GM12873 (cell line): ENCODE data around the gene MIEN1.

Experiments used
- TF ChIP-seq, protein P1 (sequence below): IDR thresholded peaks from 2 replicates; pipeline ENCODE4 v1.5.1; 2012; ENCODE audit warnings: low read depth, mild to moderate bottlenecking, moderate library complexity, low read length, control low read depth; ENCODE audit not compliant: insufficient read depth; ENCODE audit errors: missing control alignments

Gene MIEN1

DNA sequence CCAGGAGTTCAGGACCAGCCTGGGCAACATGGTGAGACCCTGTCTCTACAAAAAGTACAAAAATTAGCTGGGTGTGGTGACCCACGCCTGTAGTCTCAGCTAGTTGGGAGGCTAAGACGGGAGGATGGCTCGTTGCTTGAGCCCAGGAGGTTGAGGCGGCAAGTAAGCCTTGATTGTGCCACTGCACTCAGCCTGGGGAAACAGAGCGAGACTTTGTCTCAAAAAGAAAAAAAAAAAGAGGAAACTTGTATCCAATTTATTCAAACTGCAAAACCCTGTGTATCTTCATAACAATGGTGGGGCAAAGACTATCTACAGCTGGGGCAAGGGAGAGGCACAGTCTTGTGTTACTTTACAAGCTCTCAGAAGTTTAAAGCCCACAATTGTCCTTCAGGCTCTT is 28.9 kb upstream of the MIEN1 start:
- TF ChIP-seq, protein P1, sequence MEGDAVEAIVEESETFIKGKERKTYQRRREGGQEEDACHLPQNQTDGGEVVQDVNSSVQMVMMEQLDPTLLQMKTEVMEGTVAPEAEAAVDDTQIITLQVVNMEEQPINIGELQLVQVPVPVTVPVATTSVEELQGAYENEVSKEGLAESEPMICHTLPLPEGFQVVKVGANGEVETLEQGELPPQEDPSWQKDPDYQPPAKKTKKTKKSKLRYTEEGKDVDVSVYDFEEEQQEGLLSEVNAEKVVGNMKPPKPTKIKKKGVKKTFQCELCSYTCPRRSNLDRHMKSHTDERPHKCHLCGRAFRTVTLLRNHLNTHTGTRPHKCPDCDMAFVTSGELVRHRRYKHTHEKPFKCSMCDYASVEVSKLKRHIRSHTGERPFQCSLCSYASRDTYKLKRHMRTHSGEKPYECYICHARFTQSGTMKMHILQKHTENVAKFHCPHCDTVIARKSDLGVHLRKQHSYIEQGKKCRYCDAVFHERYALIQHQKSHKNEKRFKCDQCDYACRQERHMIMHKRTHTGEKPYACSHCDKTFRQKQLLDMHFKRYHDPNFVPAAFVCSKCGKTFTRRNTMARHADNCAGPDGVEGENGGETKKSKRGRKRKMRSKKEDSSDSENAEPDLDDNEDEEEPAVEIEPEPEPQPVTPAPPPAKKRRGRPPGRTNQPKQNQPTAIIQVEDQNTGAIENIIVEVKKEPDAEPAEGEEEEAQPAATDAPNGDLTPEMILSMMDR = no peak

DNA sequence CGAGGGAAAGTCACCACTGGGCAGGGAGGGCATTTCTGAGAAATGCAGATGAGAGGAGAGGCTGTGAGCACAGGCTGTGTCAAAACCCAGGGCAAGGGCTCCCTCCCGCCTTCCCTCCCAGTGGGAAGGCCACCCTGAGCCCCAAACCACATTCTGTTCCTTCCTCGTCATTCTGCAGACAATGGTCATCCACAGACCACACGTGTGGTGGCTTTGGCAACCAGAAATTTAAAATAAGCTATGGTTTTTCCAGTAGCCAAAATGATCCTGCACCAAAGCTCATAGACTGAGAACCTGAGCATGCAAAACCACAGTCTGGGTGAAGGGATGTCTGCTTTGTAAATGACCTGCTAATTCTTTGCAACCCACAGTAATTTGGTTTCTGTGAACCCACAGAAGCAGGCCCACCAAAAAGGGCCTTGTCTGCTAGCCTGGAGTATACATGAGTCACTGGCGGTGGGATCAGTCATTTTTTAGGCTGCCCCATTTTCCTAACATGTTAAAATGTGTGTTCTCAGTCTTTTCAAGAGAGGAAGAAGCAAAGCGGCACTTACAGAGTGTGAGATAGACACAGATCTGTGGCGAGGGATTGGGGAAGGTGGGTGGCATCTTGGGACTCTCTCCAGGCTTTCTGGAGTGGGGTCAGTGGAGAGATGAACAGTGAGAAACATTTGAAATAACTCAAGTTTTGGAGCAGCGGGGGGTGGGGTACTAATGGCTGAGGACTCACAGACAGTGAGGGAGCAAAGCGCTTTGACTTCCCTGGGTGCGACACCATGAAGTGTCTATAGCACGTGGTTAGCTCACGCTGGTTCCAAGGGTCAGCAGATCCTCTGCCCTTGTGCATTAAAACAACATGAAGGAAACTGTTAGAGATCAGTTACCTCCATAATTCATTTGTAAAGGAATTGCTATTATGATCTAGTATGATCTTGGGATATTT is 27.9 kb upstream of the MIEN1 start:
- TF ChIP-seq, protein P1 = no peak

DNA sequence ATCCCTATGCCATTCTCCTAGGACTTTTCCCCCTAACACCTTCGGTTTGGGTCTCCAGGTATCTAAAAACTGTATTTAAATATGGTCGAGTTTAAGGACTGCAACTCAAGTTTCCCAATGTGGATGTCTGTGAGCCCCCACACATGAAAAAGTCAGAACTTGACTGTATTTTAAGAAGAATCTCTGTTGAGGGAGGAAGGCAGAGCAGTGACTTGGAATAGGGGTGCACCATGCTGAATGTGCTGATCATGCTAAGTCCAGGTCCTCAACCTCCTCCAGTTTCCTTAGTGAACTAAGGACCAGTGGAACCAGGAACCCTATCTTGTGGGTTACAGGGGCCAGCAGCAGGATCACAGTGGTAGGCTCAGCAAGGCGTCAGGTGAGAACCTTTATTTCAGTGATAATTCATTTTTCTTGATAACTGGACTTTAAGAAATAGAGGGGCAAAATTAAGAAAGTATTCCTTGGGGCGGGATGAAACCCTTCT is 26.9 kb upstream of the MIEN1 start:
- TF ChIP-seq, protein P1 = no peak

DNA sequence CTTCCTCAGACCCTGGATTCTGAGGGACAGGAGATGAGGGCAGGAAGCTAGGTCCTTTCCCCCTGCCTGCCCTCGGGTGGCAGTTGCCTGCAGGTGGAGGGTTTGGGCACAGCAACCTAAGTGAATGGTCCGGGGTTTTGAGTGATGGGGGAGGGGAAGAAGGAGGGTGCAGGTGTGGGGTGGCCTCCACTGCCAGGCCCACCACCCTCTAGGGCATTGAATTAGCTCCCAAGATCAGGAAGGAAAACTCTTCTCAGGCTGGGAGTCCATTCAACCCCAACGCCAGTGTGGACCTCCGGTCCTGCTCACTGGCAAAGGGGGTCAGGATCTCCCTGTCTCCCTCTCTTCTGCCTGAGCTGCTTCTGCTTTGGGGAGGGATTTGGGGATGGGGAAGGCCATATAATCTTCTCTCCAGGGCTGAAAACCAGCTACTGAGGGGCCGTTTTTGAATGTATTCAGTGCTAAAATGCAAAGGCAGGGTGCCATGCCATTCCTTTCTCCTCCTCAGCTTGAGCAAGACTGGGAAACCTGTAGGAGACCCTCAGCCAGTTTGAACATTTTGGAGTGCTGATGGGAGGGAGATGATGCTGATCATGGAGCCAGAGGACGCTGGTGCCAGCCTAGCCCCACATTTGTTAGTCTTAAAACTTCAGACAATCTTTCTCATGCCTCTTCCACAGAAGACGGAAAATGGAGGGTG is 26.2 kb upstream of the MIEN1 start:
- TF ChIP-seq, protein P1 = no peak

DNA sequence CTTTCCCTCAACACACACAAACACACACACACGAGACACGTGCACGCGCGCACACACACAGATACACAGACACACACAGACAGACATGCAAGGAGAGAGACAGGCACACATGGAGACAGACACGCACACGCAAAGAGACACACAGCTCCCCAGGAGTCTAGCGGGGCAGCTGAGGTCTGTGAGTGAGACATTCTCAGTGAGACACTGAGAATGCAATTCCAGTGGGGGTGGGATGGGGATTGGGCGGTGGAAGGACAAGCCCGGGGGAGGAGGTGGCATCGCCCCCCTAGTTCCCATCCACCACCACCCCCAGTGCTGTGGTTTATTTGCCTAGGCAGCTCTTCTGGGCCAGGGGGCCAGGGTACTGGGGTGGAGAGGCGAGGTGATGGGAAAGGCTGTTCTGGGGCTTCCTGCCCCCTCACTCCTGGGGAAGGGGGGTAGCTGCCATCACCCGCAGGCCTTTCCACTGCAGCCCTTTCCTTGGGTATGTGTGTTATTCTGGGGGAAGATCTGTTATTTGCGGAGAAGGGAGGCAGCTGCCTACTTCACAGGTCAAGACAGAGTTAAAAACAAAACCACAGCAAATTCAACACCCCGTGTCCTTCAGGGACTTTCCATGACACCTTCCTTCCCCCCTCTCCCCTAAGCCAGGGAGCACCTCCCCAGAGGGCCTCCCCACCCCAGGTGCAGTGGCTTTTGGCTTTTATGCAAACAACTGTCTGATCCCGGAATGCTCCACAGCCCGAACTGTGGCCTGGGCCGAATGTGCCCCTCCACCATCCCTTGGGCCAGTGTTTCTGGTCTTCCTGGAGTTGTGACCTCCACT is 25.4 kb upstream of the MIEN1 start:
- TF ChIP-seq, protein P1 = no peak

DNA sequence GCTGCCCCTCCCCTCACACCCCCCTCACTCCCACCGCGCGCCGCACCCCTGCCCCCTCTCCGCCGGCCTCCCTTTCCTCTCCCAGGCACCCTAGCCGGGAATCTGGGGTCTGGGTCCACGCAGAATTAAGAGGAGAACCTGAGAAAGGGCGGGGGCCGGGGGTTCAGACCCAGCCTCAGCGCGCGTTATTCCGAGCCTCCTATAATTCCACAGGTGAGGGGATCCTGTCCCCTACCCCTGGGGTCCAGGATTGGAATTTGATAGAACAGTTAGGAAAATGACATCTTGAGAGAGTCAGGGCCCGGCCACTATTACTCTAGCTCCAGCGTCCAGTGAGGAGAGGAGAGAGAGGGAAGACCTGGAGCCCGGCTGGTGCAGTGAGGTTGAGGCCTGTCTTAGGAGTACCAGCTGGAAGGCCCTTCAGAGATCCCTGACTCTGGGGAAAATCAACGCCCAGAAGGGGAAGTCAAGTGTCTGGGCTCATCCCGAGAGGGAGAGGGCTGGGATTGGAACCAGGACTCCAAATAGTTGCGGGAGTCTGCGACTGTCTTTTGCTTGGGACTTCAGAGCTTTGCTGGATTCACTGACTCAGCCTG is 24.7 kb upstream of the MIEN1 start:
- TF ChIP-seq, protein P1 = no peak
